ENCODE results near the gene NR5A2. TPM values are rescaled to one million over a fixed set of nuclear protein-coding genes. Genes with fewer than 3 reads are reported as not detected.
"Not testable (repeated sequence)": the region's sequence is repeated elsewhere in the genome, so short reads cannot be mapped to it uniquely, and the experiment has no call there.

Gene NR5A2
- total RNA-seq, 3 donors from 2014 or later = 32.7 to 75.3 (median 47.9) TPM

GRCh38 chr1:200184196-200184595 is 156.7 kb downstream of the NR5A2 start:
- Histone ChIP-seq H3K4me1 (ENCODE audit: low read depth) (no peaks in the 10 kb centered on the region), H3K4me3 (no peak overlapping the region), H3K9me3 (no peaks in the 10 kb centered on the region), H3K36me3 (ENCODE audit: low read depth) (no peaks in the 10 kb centered on the region)
- intact Hi-C loops (cut with DNase I, micrococcal nuclease) = no loop called here
- ATAC-seq (peak; percentile 86), DNase-seq (peak; percentile 53 to 86 (median 62))
- no peak for TF ChIP-seq CTCF (IDR thresholded peaks at IDR 0.05)

GRCh38 chr1:200185191-200185590 is 157.7 kb downstream of the NR5A2 start:
- intact Hi-C loops (cut with DNase I, micrococcal nuclease); H3K36me3 ChIP-seq (ENCODE audit: low read depth); DNase-seq; H3K9me3 ChIP-seq; ATAC-seq; H3K4me1 ChIP-seq (ENCODE audit: low read depth); H3K4me3 ChIP-seq: not testable (repeated sequence)

GRCh38 chr1:200187332-200187731 is 159.8 kb downstream of the NR5A2 start:
- H3K9me3 ChIP-seq; H3K4me3 ChIP-seq; ATAC-seq; H3K36me3 ChIP-seq (ENCODE audit: low read depth); intact Hi-C loops (cut with DNase I, micrococcal nuclease); DNase-seq; H3K4me1 ChIP-seq (ENCODE audit: low read depth): not testable (repeated sequence)

- no peaks in the 10 kb centered on the region for H3K9me3 ChIP-seq
- H3K36me3 ChIP-seq (ENCODE audit: low read depth) = no peaks in the 10 kb centered on the region
- no peak overlapping the region for H3K4me3 ChIP-seq
- no peak for TF ChIP-seq CTCF (IDR thresholded peaks at IDR 0.05)
- ATAC-seq = no peak
- no peaks in the 10 kb centered on the region for H3K4me1 ChIP-seq (ENCODE audit: low read depth)
- intact Hi-C loops (cut with DNase I, micrococcal nuclease) = no loop called here
- DNase-seq = no peak
Measured at GRCh38 chr1:200191993-200192392, 164.5 kb downstream of the NR5A2 start.

- Histone ChIP-seq H3K4me3 (no peak overlapping the region), H3K9me3 (no peaks in the 10 kb centered on the region), H3K36me3 (ENCODE audit: low read depth) (no peaks in the 10 kb centered on the region), H3K4me1 (ENCODE audit: low read depth) (no peaks in the 10 kb centered on the region)
- no peak for TF ChIP-seq CTCF (IDR thresholded peaks at IDR 0.05)
- no peak for ATAC-seq
- DNase-seq = no peak
- intact Hi-C loops (cut with DNase I, micrococcal nuclease) = no loop called here
Measured at GRCh38 chr1:200194477-200194876, 167.0 kb downstream of the NR5A2 start.

- no peak for ATAC-seq
- no peak for DNase-seq
- H3K9me3 ChIP-seq = no peaks in the 10 kb centered on the region
- no peaks in the 10 kb centered on the region for H3K36me3 ChIP-seq (ENCODE audit: low read depth)
- no peak overlapping the region for H3K4me3 ChIP-seq
- intact Hi-C loops (cut with DNase I, micrococcal nuclease) = no loop called here
- H3K4me1 ChIP-seq (ENCODE audit: low read depth) = no peaks in the 10 kb centered on the region
- TF ChIP-seq CTCF (IDR thresholded peaks at IDR 0.05) = no peak
Measured at GRCh38 chr1:200198236-200198635, 170.7 kb downstream of the NR5A2 start.
